AG04449 (cell line): ENCODE results near the gene SLC43A1.

ENCODE experiments used
- CTCF ChIA-PET: fragments of 350-600 bp; formaldehyde crosslinking; extraction: SDS; loops from one replicate; lab custom pipeline; 2021; ENCODE audit warnings: antibody characterized with exemption; lab: Yijun Ruan, JAX
- POLR2A ChIA-PET: fragments of 400-600, 350-600 bp; formaldehyde crosslinking; extraction: SDS; loops from one replicate; lab custom pipeline; 2020; ENCODE audit warnings: antibody characterized with exemption, inconsistent platforms; lab: Yijun Ruan, JAX
- DNase-seq: peaks from one replicate; pipeline ENCODE4 v3.0.0-alpha.2; 2010; ENCODE audit warnings: low read depth, low spot score
- H3K4me3 ChIP-seq: 2 replicates; pipeline ENCODE4 v1.5.1; 2011; ENCODE audit warnings: low read depth, mild to moderate bottlenecking, control low read depth, low read length
- CTCF ChIP-seq: IDR thresholded peaks from one replicate; pipeline ENCODE4 v1.5.1; 2011; ENCODE audit warnings: mild to moderate bottlenecking, moderate library complexity, low read length, control low read depth, inconsistent platforms; ENCODE audit not compliant: insufficient read depth; ENCODE audit errors: missing control alignments

SLC43A1 gene

GRCh38 chr11:57551941-57552340 lies 36.4 kb upstream of the SLC43A1 start:
- no peak for DNase-seq
- ChIA-PET CTCF (interaction anchor here (1.5 to 1.9 kb wide), 2 partner anchors 16 to 93 kb away, joined by 6 to 9 read pairs; partner anchors contain the start of gene UBE2L6), POLR2A (no interaction called here)
- no peak for TF ChIP-seq CTCF
- H3K4me3 ChIP-seq: no peak overlapping the region

- ChIA-PET CTCF (interaction anchor here (1.1 to 2.3 kb wide), 3 partner anchors 18 to 92 kb away, joined by 3 to 8 read pairs (median 3); partner anchors contain the start of gene UBE2L6), POLR2A (no interaction called here)
- no peak for TF ChIP-seq CTCF
- DNase-seq: no peak
- no peak overlapping the region for H3K4me3 ChIP-seq
Measured at GRCh38 chr11:57549983-57550382, 34.5 kb upstream of the SLC43A1 start.

GRCh38 chr11:57547854-57548377 lies 32.4 kb upstream of the SLC43A1 start:
- DNase-seq: no peak
- no peak for TF ChIP-seq CTCF
- ChIA-PET POLR2A (interaction anchor here (0.7 to 0.9 kb wide), 2 partner anchors 93 to 164 kb away, joined by 3 read pairs; partner anchors contain the start of gene MED19), CTCF (interaction anchor here (0.9 to 3.2 kb wide), 10 partner anchors 12 to 101 kb away, joined by 3 to 22 read pairs (median 4); partner anchors contain the start of genes SLC43A1, SMTNL1 and UBE2L6)
- no peak overlapping the region for H3K4me3 ChIP-seq

- H3K4me3 ChIP-seq: no peak overlapping the region
- ChIA-PET CTCF (interaction anchor here (1.0 to 3.2 kb wide), 10 partner anchors 11 to 102 kb away, joined by 3 to 22 read pairs (median 4); partner anchors contain the start of genes SLC43A1, SMTNL1 and UBE2L6), POLR2A (interaction anchor here (0.9 kb wide), 1 partner anchor 165 kb away, joined by 3 read pairs; the partner anchor contains the start of gene MED19)
- TF ChIP-seq CTCF: peak; percentile 22
- no peak for DNase-seq
Measured at GRCh38 chr11:57546869-57547475, 31.5 kb upstream of the SLC43A1 start.

- no peak for DNase-seq
- POLR2A ChIA-PET: no interaction called here
- CTCF ChIA-PET: interaction anchor here (1.2 to 3.2 kb wide), 7 partner anchors 10 to 98 kb away, joined by 3 to 22 read pairs (median 8); partner anchors contain the start of genes SMTNL1 and UBE2L6
- no peak for TF ChIP-seq CTCF
- H3K4me3 ChIP-seq: no peak overlapping the region
Measured at GRCh38 chr11:57546451-57546850, 30.9 kb upstream of the SLC43A1 start.

GRCh38 chr11:57545883-57546282 lies 30.4 kb upstream of the SLC43A1 start:
- TF ChIP-seq CTCF: no peak
- ChIA-PET POLR2A (no interaction called here), CTCF (interaction anchor here (1.2 to 3.2 kb wide), 2 partner anchors 17 to 95 kb away, joined by 3 to 22 read pairs; no protein-coding TSS in a partner anchor)
- DNase-seq: no peak
- H3K4me3 ChIP-seq: no peak overlapping the region
